Skin epidermis (tissue), 12 donors: ENCODE results near the gene TBKBP1.

Experiments used
- H3K27ac ChIP-seq, 21 experiments: fragments of 200-600 bp; sonication (generic) in 11 of 21; one replicate each; pipeline ENCODE4 v1.5.0; 2020; ENCODE audit warnings: mild to moderate bottlenecking in 3 of 21, inconsistent platforms in 2 of 21, moderate library complexity in 2 of 21
- H3K4me3 ChIP-seq, 7 experiments: fragments of 200-600 bp; sonication (generic) in 2 of 7; one replicate each; pipeline ENCODE4 v1.5.0; 2020; ENCODE audit warnings: inconsistent platforms in 2 of 7, mild to moderate bottlenecking in 2 of 7, moderate library complexity in 1 of 7

The TBKBP1 gene

GRCh38 chr17:47695429-47696376, 1.7 kb downstream of the TBKBP1 start:
- peak overlapping the region; percentile 65 to 99 (median 90) for H3K4me3 ChIP-seq
- peak overlapping the region; percentile 24 to 97 (median 92) for H3K27ac ChIP-seq

GRCh38 chr17:47696717-47697642, 3.0 kb downstream of the TBKBP1 start:
- H3K4me3 ChIP-seq = no peak overlapping the region
- no peak overlapping the region for H3K27ac ChIP-seq

- H3K27ac ChIP-seq = no peak overlapping the region
Observed at GRCh38 chr17:47697906-47698711, 4.1 kb downstream of the TBKBP1 start.

GRCh38 chr17:47698749-47699535, 5.0 kb downstream of the TBKBP1 start:
- Histone ChIP-seq H3K27ac (no peak overlapping the region), H3K4me3 (no peak overlapping the region)

More at GRCh38 chr17:47697906-47698711, 4.1 kb downstream of the TBKBP1 start:
- no peak overlapping the region for H3K4me3 ChIP-seq

- no peak overlapping the region for H3K27ac ChIP-seq
- no peak overlapping the region for H3K4me3 ChIP-seq
Observed at GRCh38 chr17:47699536-47699840, 5.5 kb downstream of the TBKBP1 start.

GRCh38 chr17:47700471-47701449, 6.8 kb downstream of the TBKBP1 start:
- no peak overlapping the region for H3K4me3 ChIP-seq
- H3K27ac ChIP-seq = peak overlapping the region in 2 of 21 experiments; percentile 29 to 37

- no peak overlapping the region for H3K27ac ChIP-seq
- H3K4me3 ChIP-seq = no peak overlapping the region
Observed at GRCh38 chr17:47701608-47702007, 7.6 kb downstream of the TBKBP1 start.

- Histone ChIP-seq H3K4me3 (no peak overlapping the region), H3K27ac (peak overlapping the region in 2 of 21 experiments; percentile 10 to 69)
Observed at GRCh38 chr17:47702391-47702995, 8.5 kb downstream of the TBKBP1 start.

GRCh38 chr17:47703191-47703591, 9.2 kb downstream of the TBKBP1 start:
- Histone ChIP-seq H3K27ac (peak overlapping the region in 3 of 21 experiments; percentile 30 to 69 (median 59)), H3K4me3 (peak overlapping the region in 1 of 7 experiments; percentile 7)

- peak overlapping the region in 5 of 21 experiments; percentile 5 to 69 (median 42) for H3K27ac ChIP-seq
Observed at GRCh38 chr17:47703671-47704070, 9.7 kb downstream of the TBKBP1 start.

GRCh38 chr17:47704116-47704515, 10.2 kb downstream of the TBKBP1 start:
- no peak overlapping the region for H3K4me3 ChIP-seq
- peak overlapping the region in 6 of 21 experiments; percentile 5 to 69 (median 36) for H3K27ac ChIP-seq

More at GRCh38 chr17:47703671-47704070, 9.7 kb downstream of the TBKBP1 start:
- H3K4me3 ChIP-seq = no peak overlapping the region

GRCh38 chr17:47704736-47705135, 10.8 kb downstream of the TBKBP1 start:
- H3K4me3 ChIP-seq = no peak overlapping the region
- peak overlapping the region in 2 of 21 experiments; percentile 6 to 69 for H3K27ac ChIP-seq

GRCh38 chr17:47705536-47706530, 11.9 kb downstream of the TBKBP1 start:
- Histone ChIP-seq H3K27ac (peak overlapping the region in 4 of 21 experiments; percentile 1 to 61 (median 18)), H3K4me3 (no peak overlapping the region)

- Histone ChIP-seq H3K4me3 (no peak overlapping the region), H3K27ac (peak overlapping the region in 1 of 21 experiments; percentile 71)
Observed at GRCh38 chr17:47707056-47707804, 13.3 kb downstream of the TBKBP1 start.

- peak overlapping the region in 1 of 21 experiments; percentile 34 for H3K27ac ChIP-seq
- no peak overlapping the region for H3K4me3 ChIP-seq
Observed at GRCh38 chr17:47707884-47708283, 13.9 kb downstream of the TBKBP1 start.
